Retinal pigment epithelial cell (primary cell): ENCODE results near the gene ADRA1B.

Experiments used
- DNase-seq: peaks from one replicate; pipeline ENCODE4 v3.0.0-alpha.2; 2010; ENCODE audit warnings: low read depth
- H3K4me3 ChIP-seq: 2 replicates; pipeline ENCODE4 v1.5.1; 2011; ENCODE audit warnings: mild to moderate bottlenecking, low read length, control low read depth, moderate library complexity
- CTCF ChIP-seq: conservative IDR thresholded peaks from 2 replicates; pipeline ENCODE4 v1.5.1; 2011; ENCODE audit warnings: low read depth, low read length, control low read depth, inconsistent platforms

ADRA1B gene

GRCh38 chr5:159906943-159907342 is 9.3 kb upstream of the ADRA1B start:
- H3K4me3 ChIP-seq: no peak overlapping the region
- TF ChIP-seq CTCF: no peak
- DNase-seq: no peak

DNA sequence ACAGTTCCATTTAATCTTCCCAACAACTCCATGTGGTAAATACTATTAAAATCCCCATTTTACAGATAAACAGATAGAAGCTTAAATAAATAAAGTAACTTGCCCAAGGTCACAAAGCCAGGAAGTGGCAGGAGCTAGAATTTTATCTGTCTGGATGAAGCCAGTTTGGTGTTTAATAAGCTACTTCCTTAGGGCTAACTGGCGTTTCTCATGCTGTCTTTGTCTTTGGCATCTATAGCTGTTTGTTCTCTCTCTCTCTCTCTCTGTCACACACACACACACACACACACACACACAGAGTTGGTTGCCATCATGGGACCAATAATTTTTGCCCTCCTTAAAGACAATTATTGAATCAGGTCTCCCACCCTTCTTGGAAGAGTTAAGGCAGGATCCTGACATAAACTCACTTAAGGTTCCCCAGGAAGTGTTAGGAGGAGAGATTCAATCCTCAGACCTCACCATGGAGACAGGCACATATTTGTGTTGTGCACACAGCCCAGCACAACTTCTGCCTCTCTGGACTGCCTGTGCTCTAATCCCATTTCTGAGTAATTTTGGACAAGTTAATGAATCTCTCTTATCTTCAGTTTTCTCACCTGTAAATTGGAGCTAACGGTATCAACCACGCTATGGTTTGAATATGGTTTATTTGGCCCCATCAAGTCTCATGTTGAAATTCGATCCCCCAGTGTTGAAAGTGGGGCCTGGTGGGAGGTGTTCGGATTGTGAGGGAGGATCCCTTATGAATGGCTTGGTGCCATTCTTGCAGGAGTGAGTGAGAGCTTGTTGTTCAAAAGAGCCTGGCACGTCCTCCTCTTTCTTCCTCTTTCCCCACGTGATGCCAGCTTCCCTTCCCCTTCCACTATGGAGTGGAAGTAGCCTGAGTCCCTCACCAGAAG is 8.3 kb upstream of the ADRA1B start:
- no peak overlapping the region for H3K4me3 ChIP-seq
- no peak for DNase-seq
- TF ChIP-seq CTCF: no peak

GRCh38 chr5:159908591-159908940 is 7.7 kb upstream of the ADRA1B start:
- no peak for DNase-seq
- no peak overlapping the region for H3K4me3 ChIP-seq
- TF ChIP-seq CTCF: no peak

- TF ChIP-seq CTCF: no peak
- no peak for DNase-seq
- no peak overlapping the region for H3K4me3 ChIP-seq
Observed at GRCh38 chr5:159909126-159909525, 7.2 kb upstream of the ADRA1B start.

DNA sequence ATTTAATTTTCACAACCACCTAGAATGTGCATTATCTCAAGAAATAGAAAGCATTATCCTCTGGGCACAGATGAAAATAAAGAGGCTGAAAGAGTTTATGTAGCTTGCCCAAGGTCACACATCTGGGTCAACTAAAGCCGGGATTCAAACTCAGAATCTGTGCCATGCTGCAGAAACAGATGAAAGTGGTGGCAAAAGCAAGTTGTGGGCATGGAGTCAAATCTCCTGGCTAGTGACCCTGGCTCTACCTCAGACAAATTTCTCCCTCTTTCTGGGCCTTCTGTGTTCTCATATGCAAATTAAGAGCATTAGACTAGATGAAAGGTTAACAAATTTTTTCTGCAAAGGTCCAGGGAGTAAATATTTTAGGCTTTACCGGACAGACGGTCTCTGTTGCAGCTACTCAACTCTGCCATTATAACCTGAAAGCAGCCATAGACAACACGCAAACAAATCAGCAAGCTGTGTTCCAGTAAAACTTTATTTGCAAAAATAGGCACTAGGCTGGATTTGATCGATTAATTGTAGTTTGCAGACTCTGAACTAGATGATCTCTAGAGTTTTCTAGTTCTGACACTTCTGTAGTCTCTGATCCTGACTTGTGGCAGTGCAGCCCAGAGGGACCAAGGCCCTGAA is 6.0 kb upstream of the ADRA1B start:
- DNase-seq: no peak

DNA sequence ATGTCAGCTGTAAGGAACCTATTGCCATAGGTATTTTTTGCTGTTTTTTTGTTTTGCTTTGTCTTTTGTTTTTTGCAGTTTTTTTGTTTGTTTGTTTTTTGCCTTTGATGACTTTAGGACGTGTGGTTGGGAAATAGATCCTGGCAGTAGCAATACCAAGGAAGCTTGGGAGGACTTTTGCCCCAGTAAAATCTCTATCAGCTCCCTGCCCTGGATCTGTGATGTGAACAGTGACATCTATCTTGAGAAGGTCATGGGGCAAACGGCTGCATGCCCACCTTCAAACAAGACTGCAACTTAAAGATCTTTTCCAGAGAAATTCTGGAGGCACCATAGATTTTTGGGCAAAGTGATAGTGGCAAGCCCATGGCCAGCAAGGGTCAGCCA is 5.4 kb upstream of the ADRA1B start:
- DNase-seq: no peak
- H3K4me3 ChIP-seq: no peak overlapping the region
- TF ChIP-seq CTCF: no peak

More for the DNA sequence above, 6.0 kb upstream of the ADRA1B start:
- no peak overlapping the region for H3K4me3 ChIP-seq
- TF ChIP-seq CTCF: no peak

DNA sequence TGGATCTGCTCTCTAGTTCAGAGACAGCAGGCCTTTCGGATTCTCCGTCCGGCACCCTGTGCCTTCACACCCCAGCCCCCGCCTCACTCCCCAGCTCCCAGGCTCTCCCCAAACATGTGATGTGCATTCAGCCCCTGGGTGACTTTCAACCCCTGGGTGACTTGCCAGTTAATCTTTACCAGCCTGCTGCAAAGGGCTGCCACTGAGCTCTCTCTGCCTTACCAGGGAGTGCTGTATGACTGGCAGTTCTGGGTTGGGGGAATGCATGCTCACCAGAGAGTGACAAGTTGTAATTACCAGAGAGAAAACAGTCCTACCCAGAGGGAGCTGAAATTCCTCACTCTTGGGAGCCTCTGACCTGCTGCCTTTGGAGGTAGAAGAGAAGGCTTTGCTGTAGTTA is 4.9 kb upstream of the ADRA1B start:
- no peak for DNase-seq
- H3K4me3 ChIP-seq: no peak overlapping the region
- no peak for TF ChIP-seq CTCF
